Adipocyte (in vitro differentiated cells): ENCODE results near the gene SYTL2.
"Not testable (repeated sequence)": the region's sequence is repeated elsewhere in the genome, so short reads cannot be mapped to it uniquely, and the experiment has no call there.

Source experiments
- DNase-seq: peaks from one replicate; pipeline ENCODE4 v3.0.0-alpha.2; 2015; ENCODE audit warnings: low read depth
- H3K27me3 ChIP-seq: replicated peaks from 2 replicates; pipeline ENCODE4 v1.7.0; 2013; ENCODE audit warnings: mild to moderate bottlenecking, low read length, moderate library complexity; ENCODE audit not compliant: control insufficient read depth, insufficient read depth
- H3K36me3 ChIP-seq: 2 replicates; pipeline ENCODE4 v1.7.0; 2013; ENCODE audit warnings: low read length, mild to moderate bottlenecking, moderate library complexity; ENCODE audit not compliant: control insufficient read depth, insufficient read depth, severe bottlenecking
- H3K4me1 ChIP-seq: 2 replicates; pipeline ENCODE4 v1.7.0; 2013; ENCODE audit warnings: mild to moderate bottlenecking, low read length, moderate library complexity; ENCODE audit not compliant: control insufficient read depth, insufficient read depth
- H3K4me3 ChIP-seq: 2 replicates; pipeline ENCODE4 v1.7.0; 2013; ENCODE audit warnings: mild to moderate bottlenecking, low read length, moderate library complexity
- H3K9ac ChIP-seq: 2 replicates; pipeline ENCODE4 v1.7.0; 2013; ENCODE audit warnings: mild to moderate bottlenecking, low read length, moderate library complexity
- H3K9me3 ChIP-seq: 2 replicates; pipeline ENCODE4 v1.7.0; 2013; ENCODE audit warnings: mild to moderate bottlenecking, low read length, moderate library complexity; ENCODE audit not compliant: control insufficient read depth

The SYTL2 gene

DNA sequence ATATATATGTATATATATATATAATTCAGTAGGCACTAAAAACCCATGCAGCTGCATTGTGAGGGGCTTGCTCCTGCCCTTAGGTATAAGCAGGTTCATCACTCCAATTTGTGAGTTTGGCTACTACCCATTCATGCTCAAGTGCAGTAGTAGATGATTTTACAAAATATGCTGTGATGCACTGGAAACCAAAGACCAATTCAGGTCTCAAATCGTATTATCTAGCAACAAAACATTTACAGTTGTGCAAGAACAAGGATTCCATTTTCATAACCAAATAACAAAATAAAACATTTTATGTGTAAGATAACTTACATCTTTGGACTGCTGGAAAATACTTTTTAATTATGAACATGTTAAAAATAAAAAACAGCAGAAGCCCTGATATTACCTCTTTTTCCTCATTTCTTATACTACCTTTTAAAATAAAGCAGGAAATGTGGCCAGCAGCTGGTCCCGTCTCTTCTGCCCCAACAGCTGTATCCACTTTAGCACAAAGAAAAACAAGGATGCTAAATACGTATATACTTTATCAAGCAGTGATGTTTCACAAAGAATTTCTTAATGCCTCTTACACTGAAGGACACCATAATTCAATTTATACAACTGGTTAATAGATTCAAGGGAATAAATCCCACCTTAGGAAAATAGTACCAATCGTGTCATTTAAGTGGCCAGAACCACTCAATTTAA is 148.8 kb downstream of the SYTL2 start:
- H3K4me3 ChIP-seq: peak overlapping the region; percentile 98
- H3K36me3 ChIP-seq: peaks cover 29% of the 10 kb centered on the region
- no peaks in the 10 kb centered on the region for H3K9me3 ChIP-seq
- DNase-seq: peak; percentile 64
- H3K4me1 ChIP-seq: peaks cover 54% of the 10 kb centered on the region
- H3K9ac ChIP-seq: peak overlapping the region; percentile 99
- H3K27me3 ChIP-seq: no peaks in the 10 kb centered on the region

DNA sequence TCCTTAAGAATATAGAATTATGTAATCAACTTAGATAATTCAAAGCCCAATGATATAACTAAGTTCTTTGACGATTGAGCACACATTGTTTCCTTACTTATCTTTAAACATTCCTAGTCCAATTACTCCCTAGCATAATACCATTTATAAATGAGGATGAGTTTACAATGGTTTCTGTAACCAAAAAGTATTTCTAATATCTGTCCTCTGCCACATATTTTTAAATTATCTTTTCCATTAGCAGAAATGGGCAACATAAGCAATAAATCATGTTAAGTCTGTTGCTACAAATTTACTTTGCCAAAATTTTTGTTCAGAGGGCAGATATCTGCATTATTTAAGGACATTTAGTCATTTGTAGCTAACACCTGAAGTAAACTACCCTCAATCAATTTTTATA is 152.8 kb downstream of the SYTL2 start:
- no peak for DNase-seq
- Histone ChIP-seq H3K9ac (no peak overlapping the region), H3K4me3 (no peak overlapping the region), H3K4me1 (peaks cover 49% of the 10 kb centered on the region), H3K9me3 (no peaks in the 10 kb centered on the region), H3K27me3 (no peaks in the 10 kb centered on the region), H3K36me3 (peaks cover 65% of the 10 kb centered on the region)

DNA sequence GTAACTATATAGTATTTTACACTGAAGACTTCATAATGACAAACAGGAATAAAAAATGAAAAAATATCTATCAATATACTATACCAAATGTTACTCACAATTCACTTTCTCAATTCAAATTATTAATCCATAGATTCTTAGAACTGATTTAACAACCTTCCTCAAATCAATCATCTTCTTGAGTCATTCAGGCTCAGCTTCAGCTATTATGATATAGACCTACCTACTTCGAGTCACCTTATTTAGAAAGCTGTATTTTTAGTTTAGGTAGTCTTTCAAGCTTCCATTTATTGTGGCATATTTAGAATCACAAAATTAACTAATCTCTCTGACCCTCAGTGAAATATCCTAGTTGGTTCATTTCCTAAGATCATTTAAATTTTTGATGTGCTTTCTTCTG is 154.2 kb downstream of the SYTL2 start:
- Histone ChIP-seq H3K9ac (no peak overlapping the region), H3K27me3 (no peaks in the 10 kb centered on the region), H3K36me3 (peaks cover 74% of the 10 kb centered on the region), H3K4me1 (peaks cover 39% of the 10 kb centered on the region), H3K4me3 (no peak overlapping the region), H3K9me3 (no peaks in the 10 kb centered on the region)
- DNase-seq: no peak

- Histone ChIP-seq H3K36me3 (peaks cover 71% of the 10 kb centered on the region), H3K4me1 (peaks cover 15% of the 10 kb centered on the region)
- not testable (repeated sequence) for DNase-seq, H3K4me3 ChIP-seq, H3K9me3 ChIP-seq, H3K9ac ChIP-seq, H3K27me3 ChIP-seq
Measured at GRCh38 chr11:85654343-85654742, 156.6 kb downstream of the SYTL2 start.

DNA sequence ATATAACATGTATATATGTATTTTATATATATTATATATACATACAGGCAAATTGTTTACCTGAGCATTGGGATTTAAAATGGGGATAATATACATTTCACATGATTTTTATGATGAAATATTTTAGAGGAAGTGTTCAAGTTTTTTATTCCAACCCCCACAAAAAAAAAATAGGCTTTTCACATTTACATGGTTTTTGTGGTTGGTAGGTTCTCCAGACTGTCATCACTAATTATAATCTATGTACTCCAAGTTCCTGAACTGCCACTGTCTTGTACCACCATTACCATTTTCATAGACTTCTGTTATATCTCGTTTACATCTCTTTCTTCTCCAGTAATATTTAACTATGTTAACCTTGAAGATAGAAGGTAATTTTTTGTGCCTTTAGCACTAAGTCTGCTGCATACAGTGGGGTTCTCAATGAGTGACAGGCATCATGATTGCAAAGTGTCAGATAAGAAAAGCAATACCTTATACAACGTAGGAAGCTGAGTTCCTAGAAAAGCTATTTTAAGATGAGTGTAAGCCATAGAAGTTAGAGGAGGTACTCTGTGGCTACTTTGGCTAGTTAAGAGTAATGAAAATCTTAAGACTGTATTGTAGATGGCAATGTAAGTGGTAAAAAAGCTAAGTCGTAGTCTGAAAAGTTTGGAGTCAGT is 158.0 kb downstream of the SYTL2 start:
- H3K4me1 ChIP-seq: peaks cover 13% of the 10 kb centered on the region
- no peaks in the 10 kb centered on the region for H3K9me3 ChIP-seq
- H3K27me3 ChIP-seq: no peaks in the 10 kb centered on the region
- no peak overlapping the region for H3K9ac ChIP-seq
- no peak for DNase-seq
- no peak overlapping the region for H3K4me3 ChIP-seq
- H3K36me3 ChIP-seq: peaks cover 64% of the 10 kb centered on the region

- H3K36me3 ChIP-seq: peaks cover 49% of the 10 kb centered on the region
- no peaks in the 10 kb centered on the region for H3K9me3 ChIP-seq
- H3K27me3 ChIP-seq: no peaks in the 10 kb centered on the region
- no peak overlapping the region for H3K9ac ChIP-seq
- DNase-seq: no peak
- peaks cover 19% of the 10 kb centered on the region for H3K4me1 ChIP-seq
- H3K4me3 ChIP-seq: no peak overlapping the region
Measured at GRCh38 chr11:85651118-85651517, 159.8 kb downstream of the SYTL2 start.

GRCh38 chr11:85647604-85648299 is 163.2 kb downstream of the SYTL2 start, which contains the start of gene TMEM126A:
TMEM126A (plus strand) TSS chr11:85647967; CDS start chr11:85650256, 2,289 bp downstream.
- H3K9me3 ChIP-seq: no peaks in the 10 kb centered on the region
- H3K9ac ChIP-seq: peak within 1 kb of the TSS; percentile 87
- DNase-seq: peak; percentile 95
- no peaks in the 10 kb centered on the region for H3K27me3 ChIP-seq
- H3K36me3 ChIP-seq: peaks cover 20% of the 10 kb centered on the region
- peaks cover 21% of the 10 kb centered on the region for H3K4me1 ChIP-seq
- H3K4me3 ChIP-seq: peak within 1 kb of the TSS; percentile 97

- Histone ChIP-seq H3K36me3 (peaks cover 17% of the 10 kb centered on the region), H3K4me1 (peaks cover 21% of the 10 kb centered on the region), H3K9me3 (no peaks in the 10 kb centered on the region), H3K27me3 (no peaks in the 10 kb centered on the region), H3K9ac (peak overlapping the region; percentile 87), H3K4me3 (peak overlapping the region; percentile 97)
- no peak for DNase-seq
Measured at GRCh38 chr11:85647078-85647477, 163.9 kb downstream of the SYTL2 start.
